Middle frontal gyrus (tissue), 1 donor: Measurements from ENCODE around the gene CREB5.
"Not testable (repeated sequence)": the region's sequence is repeated elsewhere in the genome, so short reads cannot be mapped to it uniquely, and the experiment has no call there.

Source experiments
- DNase-seq: peaks from one replicate; pipeline ENCODE4 v3.0.0-alpha.2; 2015; ENCODE audit warnings: low spot score; ENCODE audit errors: extremely low spot score

CREB5 gene, protein sequence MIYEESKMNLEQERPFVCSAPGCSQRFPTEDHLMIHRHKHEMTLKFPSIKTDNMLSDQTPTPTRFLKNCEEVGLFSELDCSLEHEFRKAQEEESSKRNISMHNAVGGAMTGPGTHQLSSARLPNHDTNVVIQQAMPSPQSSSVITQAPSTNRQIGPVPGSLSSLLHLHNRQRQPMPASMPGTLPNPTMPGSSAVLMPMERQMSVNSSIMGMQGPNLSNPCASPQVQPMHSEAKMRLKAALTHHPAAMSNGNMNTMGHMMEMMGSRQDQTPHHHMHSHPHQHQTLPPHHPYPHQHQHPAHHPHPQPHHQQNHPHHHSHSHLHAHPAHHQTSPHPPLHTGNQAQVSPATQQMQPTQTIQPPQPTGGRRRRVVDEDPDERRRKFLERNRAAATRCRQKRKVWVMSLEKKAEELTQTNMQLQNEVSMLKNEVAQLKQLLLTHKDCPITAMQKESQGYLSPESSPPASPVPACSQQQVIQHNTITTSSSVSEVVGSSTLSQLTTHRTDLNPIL

DNA sequence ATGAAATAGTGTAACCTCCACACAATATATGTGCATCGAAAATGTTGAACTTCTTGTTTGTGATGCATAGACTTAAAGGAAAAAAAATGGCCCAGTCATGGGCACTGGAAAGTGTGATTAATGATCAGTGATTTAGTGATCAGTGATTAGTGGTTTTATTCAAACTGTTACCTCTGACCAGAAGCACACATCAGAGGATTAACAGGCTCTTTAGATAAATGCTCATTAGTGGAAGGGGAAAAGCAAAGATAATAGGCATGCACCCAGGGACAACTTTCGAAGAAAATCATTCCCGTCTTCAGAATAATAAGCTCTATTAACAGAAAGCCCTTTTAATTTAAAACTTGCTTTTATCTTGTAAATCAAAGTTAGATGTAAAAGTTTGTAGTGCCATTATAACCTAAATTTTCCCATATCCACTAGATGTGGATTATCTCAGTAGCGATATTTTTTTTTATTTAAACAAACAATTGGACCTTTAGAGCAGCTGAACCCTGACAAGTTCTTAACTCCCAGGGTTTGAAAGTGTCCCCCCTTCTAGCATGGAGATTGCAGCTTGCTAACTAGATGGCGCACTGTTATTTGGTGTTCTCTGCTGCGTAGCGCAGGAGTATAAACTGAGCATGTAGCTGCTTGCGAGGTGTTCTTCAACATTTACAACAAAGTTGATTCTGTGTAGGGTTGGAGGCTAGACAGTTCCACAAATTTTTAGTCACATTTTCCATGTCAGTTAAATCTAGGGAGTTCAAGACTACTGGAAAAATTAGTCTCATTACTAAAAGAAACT is at the start of gene CREB5:
TSS of gene CREB5 (plus strand) at position 643 of the 787 bp plus-strand sequence. CDS start 397 bp downstream, outside the sequence.
- no peak for DNase-seq

DNA sequence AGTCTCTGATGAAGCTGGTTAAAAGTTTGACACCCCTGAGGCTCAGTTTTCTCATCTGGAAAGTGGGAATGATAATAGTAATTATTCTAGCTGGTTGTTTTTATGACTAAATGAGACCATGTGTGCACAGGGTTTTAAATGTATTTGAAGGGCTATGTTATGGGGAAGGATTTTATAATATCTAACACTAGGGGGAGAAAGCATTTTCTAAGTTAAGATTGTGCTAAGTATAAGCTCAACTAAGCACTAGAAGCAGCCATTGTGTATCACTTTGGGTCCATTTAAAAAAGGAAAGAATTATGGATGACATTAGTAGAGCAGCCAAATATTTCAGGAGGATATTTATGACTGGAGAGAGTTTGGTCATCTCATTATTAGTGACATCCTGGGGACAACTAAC is 49.5 kb upstream of the CREB5 start:
- no peak for DNase-seq

DNA sequence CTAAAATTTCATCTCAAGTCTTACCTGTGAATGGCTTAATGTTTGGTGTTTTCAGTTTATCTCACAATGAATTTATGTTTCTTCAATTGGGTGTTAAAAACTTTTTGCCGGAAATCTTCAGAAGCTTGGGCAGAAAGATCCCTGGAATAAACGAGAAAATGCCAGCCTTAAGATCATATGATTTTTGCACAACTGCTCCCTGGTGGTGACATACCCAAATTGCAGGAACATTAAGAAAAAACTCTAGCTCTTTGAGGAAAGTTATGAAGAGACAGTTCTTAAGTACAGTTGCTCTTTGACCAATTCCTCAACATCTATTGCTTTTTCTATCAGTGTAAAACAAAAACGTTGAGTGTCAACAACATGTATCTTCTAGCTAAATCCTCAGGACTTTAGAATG is 48.2 kb upstream of the CREB5 start:
- DNase-seq, result no peak

DNA sequence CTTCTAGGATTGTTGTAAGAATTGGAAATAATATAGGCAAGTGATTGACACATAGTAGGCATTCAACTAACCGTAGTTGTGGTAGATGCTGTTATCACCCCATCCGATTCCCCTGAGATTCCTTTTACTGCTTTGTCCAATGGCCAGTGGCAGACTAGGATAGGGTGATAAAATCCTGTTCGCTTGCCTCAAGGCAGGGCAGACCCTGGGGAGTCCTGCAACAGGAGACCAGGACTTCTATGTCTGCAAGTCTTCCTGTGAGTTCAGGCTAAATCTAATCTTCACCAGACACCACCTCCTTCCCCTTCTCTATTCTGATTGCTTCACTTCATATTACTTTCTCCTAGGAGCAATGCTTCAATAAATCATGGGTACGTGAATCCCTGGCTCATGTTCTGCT is 42.8 kb upstream of the CREB5 start:
- no peak for DNase-seq

DNA sequence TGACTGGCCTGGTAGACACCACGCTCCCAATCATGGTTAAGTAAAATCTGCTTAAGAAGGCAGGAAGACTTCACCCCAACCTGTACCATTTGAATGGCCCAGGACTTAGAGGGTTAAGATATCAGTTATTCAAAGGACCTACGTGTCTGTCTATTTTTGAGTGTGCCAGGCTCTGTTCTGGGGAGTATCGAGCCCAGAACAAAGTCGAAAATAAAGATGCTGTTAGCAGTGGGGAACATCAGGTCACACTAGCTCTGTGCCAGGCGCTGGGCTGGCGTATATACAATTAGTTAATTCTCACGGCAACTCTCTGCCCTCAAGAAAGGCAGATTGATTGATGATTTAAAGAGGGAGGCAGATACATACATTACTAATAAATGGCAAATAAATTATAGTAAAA is 40.5 kb upstream of the CREB5 start:
- no peak for DNase-seq

DNA sequence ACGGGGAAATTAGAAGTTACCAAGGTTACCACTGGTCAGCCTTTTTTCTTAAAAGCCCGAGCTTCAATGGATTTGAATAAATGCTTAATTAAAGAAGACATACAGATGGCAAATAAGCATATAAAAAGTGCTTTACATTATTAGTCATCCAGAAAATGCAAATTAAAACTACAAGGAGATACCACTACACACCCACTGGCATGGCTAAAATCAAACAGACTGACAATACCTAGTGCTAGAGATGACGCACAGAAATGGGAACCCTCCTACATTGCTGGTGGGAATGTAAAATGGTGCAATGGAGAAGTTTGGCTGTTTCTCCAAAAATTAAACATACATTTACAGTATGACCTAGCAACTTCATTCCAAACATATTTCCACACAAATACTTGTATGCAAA is 38.3 kb upstream of the CREB5 start:
- DNase-seq, result no peak

DNA sequence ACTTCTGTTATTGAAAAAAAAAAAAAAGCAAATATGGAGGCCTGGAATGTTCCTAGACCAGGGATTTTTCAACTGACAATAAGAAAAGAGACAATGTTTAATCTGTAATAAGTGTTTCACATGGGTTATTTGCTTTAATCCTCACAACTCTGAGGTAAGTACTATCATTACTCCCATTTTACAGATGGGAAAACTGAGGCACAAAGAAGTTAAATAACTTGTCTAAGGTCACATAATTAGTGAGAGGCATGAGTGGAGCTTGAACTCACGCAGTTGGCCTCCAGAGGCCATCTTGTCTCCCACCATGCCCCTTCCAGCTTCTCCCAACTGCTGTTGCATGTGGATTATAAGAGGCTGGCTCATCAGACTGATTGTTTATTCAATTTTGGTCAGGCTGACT is 36.6 kb upstream of the CREB5 start:
- DNase-seq, result no peak

DNA sequence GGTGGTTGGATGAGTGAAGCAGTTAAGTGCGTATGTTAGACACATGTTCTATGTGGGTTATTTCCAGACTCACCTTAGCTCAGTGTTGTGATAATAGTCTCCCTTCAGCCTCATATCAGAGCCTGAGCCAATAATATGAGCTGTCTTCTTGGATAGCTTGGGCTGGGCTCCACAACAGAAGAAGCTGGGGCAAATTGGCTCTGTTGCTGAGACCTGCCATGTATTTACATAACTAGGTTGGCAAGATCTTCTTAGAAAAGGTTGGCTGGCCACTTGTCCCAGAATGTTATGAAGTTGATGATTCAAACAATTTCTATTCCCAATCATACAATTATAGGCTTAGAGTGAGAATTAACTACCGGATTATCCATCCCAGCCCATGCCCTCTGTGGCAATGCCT is 35.7 kb upstream of the CREB5 start:
- no peak for DNase-seq

DNA sequence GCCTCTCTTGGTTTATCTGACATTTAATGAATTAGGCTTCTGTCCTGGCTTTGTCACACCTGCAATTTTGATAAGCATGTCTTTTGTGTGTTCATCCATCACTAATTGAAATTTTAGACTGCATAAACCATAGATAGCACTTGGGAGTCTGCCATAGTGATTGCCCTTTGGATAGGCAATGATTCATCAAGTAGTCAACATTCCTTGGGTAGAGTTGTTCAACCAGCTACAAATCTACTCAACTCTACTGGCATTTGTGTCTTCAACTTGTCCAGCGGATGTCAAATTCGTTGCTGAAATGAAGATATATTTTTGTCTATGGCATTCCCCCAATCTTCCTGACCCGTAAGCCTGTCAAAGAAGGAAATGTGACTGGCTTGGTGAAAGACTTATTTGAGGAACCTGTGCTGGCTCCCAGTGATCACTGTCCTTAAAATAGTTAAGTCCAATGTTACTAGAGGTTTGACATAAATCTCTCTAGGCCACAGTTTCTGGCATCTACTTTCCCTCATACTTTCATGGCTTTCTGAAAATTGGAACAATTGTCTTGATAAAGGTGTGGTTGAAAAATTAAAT is 33.7 kb upstream of the CREB5 start:
- no peak for DNase-seq

DNA sequence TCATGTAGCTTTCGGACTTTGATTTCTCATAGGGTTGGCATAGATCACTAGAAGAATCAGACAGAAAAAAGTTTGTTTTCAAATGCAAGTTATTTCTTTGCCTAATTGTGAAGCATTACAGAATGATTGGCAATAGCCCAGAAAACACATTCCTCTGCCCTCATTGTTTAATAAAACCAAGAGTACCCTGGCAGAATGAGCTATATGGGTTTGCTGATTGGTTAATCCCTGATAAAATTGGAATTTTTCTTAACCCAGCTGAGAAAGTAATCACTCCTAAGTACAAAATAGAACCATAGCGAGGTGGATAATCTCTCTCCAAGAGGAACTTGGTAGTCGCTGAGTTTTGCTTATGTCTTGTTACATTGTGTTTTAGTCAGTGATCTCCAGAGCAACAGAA is 30.9 kb upstream of the CREB5 start:
- no peak for DNase-seq

DNA sequence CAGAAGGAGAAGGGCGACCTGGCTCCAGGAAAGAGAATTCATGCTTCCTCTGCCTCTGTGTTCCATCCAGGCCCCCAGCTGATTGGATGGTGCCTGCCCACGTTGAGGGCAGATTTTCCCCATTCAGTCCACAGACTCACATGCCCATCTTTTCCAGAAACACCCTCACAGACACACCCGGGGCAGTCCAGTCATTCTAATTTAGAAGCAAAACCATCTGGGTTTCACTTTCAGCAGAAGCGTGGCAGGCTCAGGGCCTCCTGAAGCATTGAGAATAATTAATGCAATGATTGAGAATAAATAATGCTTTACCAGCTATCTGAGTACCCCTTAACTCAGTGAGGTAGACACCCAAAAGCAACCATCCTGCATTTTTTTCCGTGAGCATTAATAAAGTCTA is 30.2 kb upstream of the CREB5 start:
- DNase-seq, result no peak

DNA sequence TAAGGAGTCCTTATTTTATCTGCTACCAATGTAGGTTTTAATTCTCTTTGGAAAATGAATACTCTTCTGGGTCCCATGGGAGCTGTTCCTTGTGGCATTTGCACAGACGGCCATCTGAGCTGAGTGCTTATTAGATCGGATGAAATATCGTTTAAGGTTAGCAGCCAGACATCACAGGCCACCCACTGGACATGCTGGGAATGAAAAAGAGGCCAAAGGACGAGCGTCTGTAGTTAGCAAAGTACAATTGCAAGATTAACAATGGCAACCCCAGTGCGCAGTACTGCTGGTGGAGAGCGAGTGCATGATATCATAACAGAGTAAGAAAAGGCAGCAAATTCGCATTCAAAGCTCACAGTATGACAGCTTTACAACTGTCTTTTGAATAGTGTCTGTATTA is 28.3 kb upstream of the CREB5 start:
- DNase-seq, result no peak

DNA sequence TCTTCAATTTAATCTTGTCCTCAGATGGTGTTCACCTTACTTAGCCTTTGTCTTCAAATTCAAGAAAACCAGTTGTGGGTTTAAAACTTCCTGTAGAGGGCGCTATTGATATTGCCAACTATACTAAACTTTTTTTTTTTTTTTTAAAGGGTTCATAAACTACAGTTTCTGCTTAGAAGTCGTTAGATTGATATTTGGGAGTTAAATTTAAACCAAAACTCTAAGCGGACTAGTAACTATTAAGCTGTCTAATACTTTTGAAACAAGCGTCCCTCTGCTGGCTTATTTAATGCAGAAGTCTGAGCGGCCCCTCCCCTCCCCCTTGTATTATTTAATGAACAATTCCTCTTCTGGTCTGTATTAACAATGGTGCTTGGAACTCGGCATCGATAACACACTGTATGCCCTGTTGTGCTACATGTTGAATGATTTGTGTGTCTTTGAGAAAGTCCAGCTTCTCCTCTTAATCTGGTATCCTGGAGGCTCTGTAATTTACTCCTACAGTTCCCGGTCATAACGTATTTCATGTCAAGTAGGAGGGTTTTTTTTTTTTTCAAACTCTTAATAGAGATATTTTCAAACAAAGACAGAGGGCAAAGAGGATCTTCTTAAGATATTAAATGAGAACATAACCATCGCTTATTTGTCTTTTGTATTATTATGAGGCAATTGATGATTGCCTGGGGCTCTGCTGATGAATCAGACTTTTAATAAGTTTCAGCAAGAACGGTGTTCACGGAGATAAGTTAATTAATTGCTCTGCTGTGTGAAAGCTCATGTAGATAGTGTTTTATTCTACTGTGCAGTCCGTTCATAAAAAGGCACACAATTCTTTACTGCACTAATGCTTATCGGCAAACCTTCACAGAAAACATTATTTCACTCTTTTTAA is 22.6 kb upstream of the CREB5 start:
- DNase-seq, result peak; percentile 44

DNA sequence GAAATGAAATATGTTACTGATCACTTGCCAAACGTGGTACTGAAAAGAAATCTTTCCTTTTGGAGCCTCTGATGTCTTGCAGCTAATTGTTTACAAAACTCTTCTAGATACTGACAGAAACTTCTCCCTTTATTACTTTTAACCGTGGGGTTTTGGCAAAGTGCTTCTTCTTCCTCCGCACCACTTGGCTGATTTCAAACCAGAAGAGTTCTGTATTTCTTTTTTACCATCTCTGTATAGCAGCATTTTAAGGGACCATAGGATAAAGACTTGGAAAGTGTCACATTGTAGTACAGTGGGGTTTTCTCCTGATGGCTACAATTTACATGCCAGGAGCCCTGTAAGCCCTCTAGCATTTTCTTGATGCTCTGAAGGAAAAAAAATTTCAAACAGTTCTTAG is 21.9 kb upstream of the CREB5 start:
- no peak for DNase-seq

DNA sequence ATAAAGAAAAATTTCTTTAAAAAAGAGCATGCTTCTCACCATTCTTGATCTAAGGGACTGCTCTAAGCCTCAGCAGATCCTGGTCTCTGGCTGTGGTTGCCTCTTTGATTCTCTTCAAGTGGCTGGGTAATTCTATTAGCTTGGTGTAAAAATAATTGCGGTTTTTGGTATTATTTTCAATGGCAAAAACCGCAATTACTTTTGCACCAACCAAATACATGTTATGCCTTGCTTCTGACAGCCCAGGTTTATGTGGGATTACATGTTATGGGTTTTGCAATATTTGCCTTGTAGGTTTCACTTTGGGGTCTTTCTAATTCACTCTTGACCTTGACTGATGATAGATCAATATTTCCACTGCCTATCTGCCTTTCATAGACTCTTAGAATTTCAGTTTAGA is 20.0 kb upstream of the CREB5 start:
- no peak for DNase-seq

DNA sequence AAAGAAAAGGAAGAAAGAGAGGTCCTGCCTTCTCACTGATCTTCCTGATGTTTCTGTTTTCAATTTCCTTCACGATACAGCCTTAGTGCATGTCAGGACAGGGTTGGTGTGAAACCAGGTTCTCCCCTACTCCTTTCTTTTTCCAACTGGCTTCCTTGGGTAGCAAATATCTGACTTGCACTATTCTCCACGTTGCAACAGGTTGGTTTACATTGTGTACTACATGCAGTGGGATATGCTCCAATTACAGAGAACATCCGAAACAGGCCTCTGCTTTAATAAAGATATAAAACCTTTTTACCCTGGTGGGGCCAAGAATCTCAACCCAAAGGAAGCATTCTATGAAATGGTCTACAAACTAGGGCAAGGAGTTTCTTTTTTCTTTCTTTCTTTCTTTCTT is 16.9 kb upstream of the CREB5 start:
- DNase-seq, result no peak

DNA sequence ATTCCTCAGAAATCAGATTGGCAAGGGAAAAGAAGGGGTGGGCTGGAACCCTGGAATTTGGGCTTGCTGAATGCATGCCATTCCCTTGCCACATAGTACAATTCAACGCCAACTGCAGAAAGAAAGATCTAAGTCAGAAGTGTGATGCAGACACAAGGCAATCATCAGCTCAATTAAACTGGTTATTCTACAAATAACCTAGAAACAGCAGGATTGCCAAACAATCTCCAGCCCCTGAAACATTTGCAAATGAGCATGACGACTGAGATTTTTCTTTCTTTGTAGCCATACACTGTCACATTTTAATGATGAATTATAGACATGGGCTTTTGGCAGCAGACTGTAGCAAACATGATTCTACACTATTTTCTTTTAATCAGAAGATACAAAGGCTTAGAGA is 16.5 kb upstream of the CREB5 start:
- DNase-seq, result no peak

DNA sequence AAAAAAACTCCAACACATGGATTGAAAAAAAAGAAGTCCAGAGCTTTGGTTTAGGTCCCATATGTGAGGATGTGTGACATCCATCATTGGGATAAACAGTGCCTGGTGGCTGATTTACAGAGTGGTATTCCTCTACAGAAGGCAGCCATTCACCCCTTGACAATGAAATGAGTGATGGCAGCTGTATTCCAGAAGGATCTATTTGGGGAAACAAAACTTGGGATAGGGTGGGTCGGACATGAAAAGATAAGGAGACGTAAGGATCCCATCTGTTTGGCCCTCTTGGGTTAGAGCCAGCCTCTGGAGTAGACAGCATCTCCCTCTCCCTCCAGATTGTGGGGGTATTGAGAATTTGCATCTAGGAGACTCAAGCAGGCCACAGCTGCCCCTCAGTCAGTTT is 15.2 kb upstream of the CREB5 start:
- no peak for DNase-seq

DNA sequence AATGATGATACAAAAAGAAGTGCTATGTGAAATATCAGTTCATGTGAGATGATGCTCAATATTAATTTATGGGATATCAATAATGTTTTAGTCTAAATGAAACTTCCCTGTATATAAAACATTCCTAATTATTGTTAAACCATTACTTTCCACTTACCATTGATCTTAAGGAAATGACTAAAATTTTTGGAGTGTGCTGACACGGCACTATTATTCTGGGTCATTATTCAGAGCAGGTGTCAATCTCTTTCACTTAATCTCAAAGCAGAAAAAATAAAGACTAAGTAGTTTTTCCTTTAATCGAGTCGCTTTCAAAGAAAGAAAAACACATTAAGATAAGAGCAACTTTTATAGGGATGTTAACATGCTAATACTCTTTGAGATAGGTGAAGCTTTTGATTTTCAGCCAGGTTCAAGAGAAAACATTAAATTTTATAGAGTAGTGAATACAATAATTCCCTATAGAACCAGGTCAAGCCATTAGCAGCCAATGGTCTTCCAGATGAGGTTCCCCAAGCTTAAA is 11.4 kb upstream of the CREB5 start:
- no peak for DNase-seq

DNA sequence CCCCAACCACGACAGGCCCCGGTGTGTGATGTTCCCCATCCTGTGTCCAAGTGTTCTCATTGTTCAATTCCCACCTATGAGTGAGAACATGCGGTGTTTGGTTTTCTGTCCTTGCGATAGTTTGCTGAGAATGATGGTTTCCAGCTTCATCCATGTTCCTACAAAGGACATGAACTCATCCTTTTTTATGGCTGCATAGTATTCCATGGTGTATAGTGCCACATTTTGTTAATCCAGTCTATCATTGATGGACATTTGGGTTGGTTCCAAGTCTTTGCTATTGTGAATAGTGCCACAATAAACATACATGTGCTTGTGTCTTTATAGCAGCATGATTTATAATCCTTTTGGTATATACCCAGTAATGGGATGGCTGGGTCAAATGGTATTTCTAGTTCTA is 10.8 kb upstream of the CREB5 start:
- DNase-seq, result not testable (repeated sequence)

DNA sequence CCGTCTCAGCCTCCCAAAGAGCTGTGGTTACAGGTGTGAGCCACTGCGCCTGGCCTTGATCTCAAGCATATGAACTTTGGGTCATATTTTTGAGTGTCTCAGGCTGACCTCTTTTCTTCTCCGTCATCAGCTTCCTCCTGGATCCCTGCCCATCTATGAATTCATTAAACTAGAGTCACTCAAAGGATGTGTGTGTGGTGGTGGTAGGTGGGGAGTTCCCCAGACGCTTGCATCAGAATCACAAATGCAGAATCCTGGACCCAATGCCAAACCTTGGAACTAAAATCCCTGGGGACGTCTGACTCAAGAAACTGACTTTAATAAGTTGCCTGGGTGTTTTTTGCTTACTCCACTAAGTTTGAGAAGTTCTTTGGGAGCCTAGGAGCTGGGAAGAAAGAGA is 6.7 kb upstream of the CREB5 start:
- DNase-seq, result no peak
